Upper lobe of right lung (tissue), 1 donor: ENCODE measurements around the gene CADM1. TPM values are rescaled to one million over a fixed set of nuclear protein-coding genes. Genes with fewer than 3 reads are reported as not detected.

ENCODE experiments used
- ATAC-seq: fragments of 200-7000 bp; cut with Tn5 transposase; one replicate; pipeline ENCODE4 v1.9.1; 2020; ENCODE audit warnings: mild to moderate bottlenecking, moderate library complexity
- DNase-seq: peaks from one replicate; pipeline ENCODE4 v3.0.0-alpha.2; 2020
- H3K27ac ChIP-seq: fragments of 200-600 bp; one replicate; pipeline ENCODE4 v1.8.0; 2022
- H3K27me3 ChIP-seq: fragments of 200-600 bp; one replicate; pipeline ENCODE4 v1.8.0; 2022; ENCODE audit warnings: mild to moderate bottlenecking
- H3K36me3 ChIP-seq: fragments of 200-600 bp; one replicate; pipeline ENCODE4 v1.8.0; 2022
- H3K4me1 ChIP-seq: fragments of 200-600 bp; one replicate; pipeline ENCODE4 v1.8.0; 2022
- H3K4me3 ChIP-seq: fragments of 200-600 bp; one replicate; pipeline ENCODE4 v1.8.0; 2022; ENCODE audit warnings: mild to moderate bottlenecking
- H3K9me3 ChIP-seq: fragments of 200-600 bp; one replicate; pipeline ENCODE4 v1.8.0; 2022
- intact Hi-C: fragments of 100-400 bp; cut with DNase I; formaldehyde crosslinking; loops from one replicate; pipeline ENCODE4 v1.11.0; 2022
- total RNA-seq: library from RNA; stranded (reverse); fragmentation: NEBNext Ultra II Directional; extraction: Animal tissue kit (Norgen Biotek cat#: 25700); gene quantifications from one replicate; pipeline ENCODE4 v1.2.1, GENCODE V29; 2021
- TF ChIP-seq, protein P1 (sequence below): fragments of 200-600 bp; IDR thresholded peaks from one replicate; pipeline ENCODE4 v1.8.0; 2022; ENCODE audit warnings: antibody characterized with exemption
- donor health status: DM: no; HTN: yes; CAD: no; lungs with severe emphysema.

Gene CADM1
- total RNA-seq, 1 donor from 2014 or later = 222 TPM

DNA sequence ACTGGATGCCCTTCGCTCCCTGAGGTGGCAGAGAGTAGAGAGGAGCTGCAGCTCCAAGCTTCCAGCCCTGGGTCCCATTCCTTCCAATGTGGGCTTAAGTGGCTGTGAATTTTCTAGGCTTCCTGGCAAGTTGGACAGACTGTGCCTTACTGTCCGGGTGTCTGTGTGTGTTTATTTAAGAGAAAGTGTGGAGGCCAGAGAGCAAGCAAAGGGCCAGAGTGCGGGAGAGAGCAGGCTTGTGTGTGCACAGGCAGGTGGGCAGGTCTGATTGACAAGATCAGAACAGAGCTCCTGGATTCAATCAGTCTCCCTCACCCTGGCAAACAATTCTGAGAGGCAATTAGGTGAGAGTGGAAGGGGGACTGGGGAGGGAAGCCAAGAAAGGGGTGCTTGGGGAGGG lies 347.0 kb downstream of the CADM1 start:
- Histone ChIP-seq H3K9me3 (no peaks in the 10 kb centered on the region), H3K27me3 (peaks cover 5% of the 10 kb centered on the region), H3K4me3 (no peak overlapping the region), H3K36me3 (no peaks in the 10 kb centered on the region), H3K27ac (no peak overlapping the region), H3K4me1 (no peaks in the 10 kb centered on the region)
- no peak for ATAC-seq
- intact Hi-C loops = no loop called here
- TF ChIP-seq, protein P1, sequence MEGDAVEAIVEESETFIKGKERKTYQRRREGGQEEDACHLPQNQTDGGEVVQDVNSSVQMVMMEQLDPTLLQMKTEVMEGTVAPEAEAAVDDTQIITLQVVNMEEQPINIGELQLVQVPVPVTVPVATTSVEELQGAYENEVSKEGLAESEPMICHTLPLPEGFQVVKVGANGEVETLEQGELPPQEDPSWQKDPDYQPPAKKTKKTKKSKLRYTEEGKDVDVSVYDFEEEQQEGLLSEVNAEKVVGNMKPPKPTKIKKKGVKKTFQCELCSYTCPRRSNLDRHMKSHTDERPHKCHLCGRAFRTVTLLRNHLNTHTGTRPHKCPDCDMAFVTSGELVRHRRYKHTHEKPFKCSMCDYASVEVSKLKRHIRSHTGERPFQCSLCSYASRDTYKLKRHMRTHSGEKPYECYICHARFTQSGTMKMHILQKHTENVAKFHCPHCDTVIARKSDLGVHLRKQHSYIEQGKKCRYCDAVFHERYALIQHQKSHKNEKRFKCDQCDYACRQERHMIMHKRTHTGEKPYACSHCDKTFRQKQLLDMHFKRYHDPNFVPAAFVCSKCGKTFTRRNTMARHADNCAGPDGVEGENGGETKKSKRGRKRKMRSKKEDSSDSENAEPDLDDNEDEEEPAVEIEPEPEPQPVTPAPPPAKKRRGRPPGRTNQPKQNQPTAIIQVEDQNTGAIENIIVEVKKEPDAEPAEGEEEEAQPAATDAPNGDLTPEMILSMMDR = no peak
- no peak for DNase-seq

DNA sequence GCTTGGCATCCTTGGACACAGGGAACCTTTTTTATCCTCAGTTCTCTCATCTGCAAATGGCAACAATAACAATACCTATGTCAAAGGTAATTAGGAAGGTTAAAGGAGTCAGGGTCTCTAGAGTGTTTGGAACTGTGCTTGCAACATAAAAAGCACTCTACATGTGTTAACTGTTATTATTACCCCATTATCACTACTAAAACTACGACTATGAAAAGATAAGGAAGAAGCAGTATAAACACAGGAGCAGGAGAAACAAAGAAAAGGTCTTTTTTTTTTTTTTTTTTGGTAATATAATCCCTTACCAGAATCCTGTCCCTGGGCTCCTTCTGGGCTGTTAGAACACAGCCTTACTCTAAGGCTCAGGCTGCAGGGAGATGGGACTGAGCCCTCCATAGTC lies 348.2 kb downstream of the CADM1 start:
- ATAC-seq = no peak
- Histone ChIP-seq H3K4me1 (no peaks in the 10 kb centered on the region), H3K4me3 (no peak overlapping the region), H3K27me3 (peaks cover 5% of the 10 kb centered on the region), H3K36me3 (no peaks in the 10 kb centered on the region), H3K27ac (no peak overlapping the region), H3K9me3 (no peaks in the 10 kb centered on the region)
- TF ChIP-seq, protein P1 = no peak
- intact Hi-C loops = no loop called here
- no peak for DNase-seq

DNA sequence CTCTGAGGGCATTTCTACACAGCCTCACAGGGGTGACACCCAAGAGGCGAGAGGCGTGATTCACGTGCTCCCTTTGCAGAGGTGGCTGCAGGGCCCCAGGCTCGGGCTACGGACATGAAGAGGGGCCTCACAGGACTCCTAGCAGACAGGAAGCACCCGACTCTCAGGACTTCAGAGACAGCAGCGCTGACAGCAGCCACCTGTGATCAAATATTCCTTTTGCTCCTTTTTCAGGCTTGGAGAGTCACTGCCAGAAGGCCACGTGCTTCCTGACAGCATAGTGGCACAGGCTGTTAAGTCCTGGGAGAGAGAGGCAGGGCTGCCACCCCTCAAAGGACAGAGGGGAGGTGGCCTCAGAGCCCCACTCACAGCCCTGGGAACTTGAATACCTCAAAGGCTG lies 348.9 kb downstream of the CADM1 start:
- no peak for DNase-seq
- no peak for ATAC-seq
- intact Hi-C loops = no loop called here

DNA sequence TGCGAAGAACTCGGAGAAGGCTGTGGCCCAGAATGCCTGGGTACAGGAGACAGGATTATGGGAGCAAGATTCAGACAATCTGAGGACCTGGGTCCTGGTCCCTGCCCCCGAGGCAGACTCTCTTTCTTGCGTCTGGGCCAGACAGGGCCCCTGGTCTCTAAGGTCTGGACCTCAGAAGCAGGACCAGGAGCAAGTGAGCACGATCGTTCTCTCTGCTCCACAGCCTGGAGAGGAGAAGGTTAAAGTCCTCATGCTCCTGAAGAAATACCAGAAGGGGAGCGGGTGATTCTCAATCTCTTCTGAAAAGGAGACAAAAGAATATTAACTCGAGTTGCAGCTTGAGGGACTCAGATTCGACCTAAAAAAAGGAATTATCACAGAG lies 349.9 kb downstream of the CADM1 start:
- Histone ChIP-seq H3K4me1 (no peaks in the 10 kb centered on the region), H3K27ac (no peak overlapping the region), H3K9me3 (no peaks in the 10 kb centered on the region), H3K4me3 (no peak overlapping the region), H3K27me3 (peaks cover 4% of the 10 kb centered on the region), H3K36me3 (no peaks in the 10 kb centered on the region)
- TF ChIP-seq, protein P1 = no peak
- intact Hi-C loops = no loop called here
- no peak for ATAC-seq
- no peak for DNase-seq

More for the DNA sequence above, 348.9 kb downstream of the CADM1 start:
- Histone ChIP-seq H3K36me3 (no peaks in the 10 kb centered on the region), H3K4me1 (no peaks in the 10 kb centered on the region), H3K27me3 (peaks cover 5% of the 10 kb centered on the region), H3K9me3 (no peaks in the 10 kb centered on the region), H3K4me3 (no peak overlapping the region), H3K27ac (no peak overlapping the region)
- TF ChIP-seq, protein P1 = no peak

DNA sequence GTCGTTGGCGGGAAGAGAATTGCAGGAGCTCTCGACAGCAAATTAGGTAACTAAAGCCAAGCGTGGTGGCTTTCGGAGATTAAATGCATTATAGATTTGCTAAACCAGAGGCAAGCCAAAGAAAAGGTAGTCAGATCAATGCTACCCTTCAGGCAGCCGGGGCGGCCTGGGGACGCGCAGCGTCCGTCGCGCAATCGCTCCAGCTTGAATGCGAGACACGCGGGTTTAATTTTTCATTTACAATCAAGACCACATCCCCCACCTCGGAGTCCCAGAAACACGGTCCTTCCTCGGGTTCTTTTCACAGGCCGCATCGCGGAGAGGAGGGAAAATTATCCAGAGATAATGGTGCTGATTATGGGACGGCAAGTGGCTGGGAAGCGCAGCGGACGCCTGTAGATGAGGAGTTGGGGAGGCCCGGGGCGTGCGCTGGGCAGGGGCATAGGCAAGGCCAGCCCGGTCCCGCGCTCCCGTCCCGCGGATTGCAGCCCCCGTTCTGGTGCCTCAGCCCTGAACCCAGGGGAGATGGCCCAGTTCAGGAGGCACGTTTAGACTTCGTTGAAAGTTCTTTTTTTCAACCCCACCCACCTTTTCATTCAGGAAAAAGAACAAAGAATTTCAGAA lies 350.4 kb downstream of the CADM1 start:
- ATAC-seq (no peak), DNase-seq (no peak)
- Histone ChIP-seq H3K27me3 (no peaks in the 10 kb centered on the region), H3K9me3 (no peaks in the 10 kb centered on the region), H3K27ac (no peak overlapping the region), H3K4me3 (no peak overlapping the region), H3K4me1 (no peaks in the 10 kb centered on the region), H3K36me3 (no peaks in the 10 kb centered on the region)
- TF ChIP-seq, protein P1 = no peak
- intact Hi-C loops = no loop called here

DNA sequence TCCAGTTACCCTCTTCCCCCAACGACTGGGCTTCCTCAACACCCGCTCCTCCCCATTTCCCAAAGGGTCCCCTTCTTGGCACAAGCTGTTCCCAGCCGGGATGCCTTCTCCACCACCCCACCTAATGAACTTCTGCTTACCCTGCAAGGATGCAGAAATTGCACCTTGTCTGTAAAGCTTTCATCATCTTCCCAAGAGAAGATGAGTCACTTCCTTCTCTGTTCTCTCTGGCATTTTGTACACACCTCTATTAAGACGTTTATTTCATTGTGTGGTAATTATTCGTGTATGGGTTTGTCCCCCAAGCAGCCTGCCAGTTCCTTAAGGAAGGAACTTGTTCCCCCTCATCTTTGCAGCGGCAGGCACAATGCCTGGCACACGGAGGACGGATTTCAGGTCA lies 351.1 kb downstream of the CADM1 start:
- DNase-seq (no peak), ATAC-seq (no peak)
- H3K27me3 ChIP-seq = no peaks in the 10 kb centered on the region

More for the DNA sequence above, 351.1 kb downstream of the CADM1 start:
- TF ChIP-seq, protein P1 = no peak
- no peaks in the 10 kb centered on the region for H3K9me3 ChIP-seq
- H3K36me3 ChIP-seq = no peaks in the 10 kb centered on the region
- H3K4me1 ChIP-seq = no peaks in the 10 kb centered on the region
- intact Hi-C loops = no loop called here
- H3K27ac ChIP-seq = no peak overlapping the region
- H3K4me3 ChIP-seq = no peak overlapping the region
